SU-DHL-6 (cell line): ENCODE results near the gene ACRBP.

ENCODE experiments used
- H2AFZ ChIP-seq: fragments of 200-600 bp; sonication (generic); 2 replicates; pipeline ENCODE4 v1.6.1; 2014; ENCODE audit warnings: low read depth, mild to moderate bottlenecking, moderate library complexity, mixed read lengths, antibody characterized with exemption, low read length; ENCODE audit not compliant: severe bottlenecking
- H3F3A ChIP-seq: fragments of 200-600 bp; shearing (Covaris generic); 2 replicates; pipeline ENCODE4 v1.6.0; 2016; ENCODE audit warnings: antibody characterized with exemption, mild to moderate bottlenecking; ENCODE audit not compliant: insufficient read depth
- H3K27ac ChIP-seq: fragments of 200-600 bp; sonication (generic); 2 replicates; pipeline ENCODE4 v1.5.1; 2016; ENCODE audit warnings: low read depth, mild to moderate bottlenecking, low read length, moderate library complexity, mixed read lengths
- H3K27me3 ChIP-seq: fragments of 200-600 bp; sonication (generic), shearing (Covaris generic); 2 replicates; pipeline ENCODE4 v1.6.0; 2014; ENCODE audit warnings: mild to moderate bottlenecking, low read length
- H3K36me3 ChIP-seq: fragments of 200-600 bp; sonication (generic); 2 replicates; pipeline ENCODE4 v1.6.1; 2014; ENCODE audit warnings: mild to moderate bottlenecking, low read length, mixed read lengths
- H3K4me2 ChIP-seq: fragments of 300-600, 200-600 bp; shearing (Covaris generic), sonication (generic); 2 replicates; pipeline ENCODE4 v1.6.0; 2014; ENCODE audit warnings: low read length, low read depth, mild to moderate bottlenecking; ENCODE audit not compliant: poor library complexity, severe bottlenecking
- H3K4me3 ChIP-seq: fragments of 200-600 bp; sonication (generic); 2 replicates; pipeline ENCODE4 v1.5.1; 2014; ENCODE audit warnings: antibody characterized with exemption, low read length, mild to moderate bottlenecking, mixed read lengths; ENCODE audit not compliant: insufficient read depth, poor library complexity, severe bottlenecking
- H3K79me2 ChIP-seq: fragments of 200-600 bp; sonication (generic); 2 replicates; pipeline ENCODE4 v1.6.1; 2014; ENCODE audit warnings: mild to moderate bottlenecking, low read length, moderate library complexity; ENCODE audit not compliant: insufficient read depth
- H3K9ac ChIP-seq: fragments of 200-600 bp; sonication (generic); 2 replicates; pipeline ENCODE4 v1.7.0; 2014; ENCODE audit warnings: mild to moderate bottlenecking, low read length
- H3K9me2 ChIP-seq: fragments of 200-600 bp; sonication (generic); replicated peaks from 2 replicates; pipeline ENCODE4 v1.6.1; 2014; ENCODE audit warnings: low read length; ENCODE audit not compliant: insufficient read depth
- H3K9me3 ChIP-seq: fragments of 200-600 bp; sonication (generic); 2 replicates; pipeline ENCODE4 v1.6.1; 2014; ENCODE audit warnings: low read length, mixed read lengths; ENCODE audit not compliant: insufficient read depth
- H4K20me1 ChIP-seq: fragments of 200-600 bp; sonication (generic); 2 replicates; pipeline ENCODE4 v1.6.1; 2014; ENCODE audit warnings: low read depth, mild to moderate bottlenecking, antibody characterized with exemption, low read length, moderate library complexity, mixed read lengths
- EZH2phosphoT487 ChIP-seq: fragments of 200-600 bp; sonication (generic), shearing (Covaris generic); conservative IDR thresholded peaks from 2 replicates; pipeline ENCODE4 v1.6.1; 2018; ENCODE audit warnings: mild to moderate bottlenecking, antibody characterized with exemption, low read length, moderate library complexity, mixed read lengths
- TF ChIP-seq, protein P1 (sequence below): fragments of 200-600 bp; sonication (generic); IDR thresholded peaks from one replicate; pipeline ENCODE4 v1.5.1; 2017; ENCODE audit warnings: antibody characterized with exemption, mild to moderate bottlenecking, low read length, moderate library complexity; ENCODE audit not compliant: insufficient read depth, poor library complexity, severe bottlenecking

The ACRBP gene

DNA sequence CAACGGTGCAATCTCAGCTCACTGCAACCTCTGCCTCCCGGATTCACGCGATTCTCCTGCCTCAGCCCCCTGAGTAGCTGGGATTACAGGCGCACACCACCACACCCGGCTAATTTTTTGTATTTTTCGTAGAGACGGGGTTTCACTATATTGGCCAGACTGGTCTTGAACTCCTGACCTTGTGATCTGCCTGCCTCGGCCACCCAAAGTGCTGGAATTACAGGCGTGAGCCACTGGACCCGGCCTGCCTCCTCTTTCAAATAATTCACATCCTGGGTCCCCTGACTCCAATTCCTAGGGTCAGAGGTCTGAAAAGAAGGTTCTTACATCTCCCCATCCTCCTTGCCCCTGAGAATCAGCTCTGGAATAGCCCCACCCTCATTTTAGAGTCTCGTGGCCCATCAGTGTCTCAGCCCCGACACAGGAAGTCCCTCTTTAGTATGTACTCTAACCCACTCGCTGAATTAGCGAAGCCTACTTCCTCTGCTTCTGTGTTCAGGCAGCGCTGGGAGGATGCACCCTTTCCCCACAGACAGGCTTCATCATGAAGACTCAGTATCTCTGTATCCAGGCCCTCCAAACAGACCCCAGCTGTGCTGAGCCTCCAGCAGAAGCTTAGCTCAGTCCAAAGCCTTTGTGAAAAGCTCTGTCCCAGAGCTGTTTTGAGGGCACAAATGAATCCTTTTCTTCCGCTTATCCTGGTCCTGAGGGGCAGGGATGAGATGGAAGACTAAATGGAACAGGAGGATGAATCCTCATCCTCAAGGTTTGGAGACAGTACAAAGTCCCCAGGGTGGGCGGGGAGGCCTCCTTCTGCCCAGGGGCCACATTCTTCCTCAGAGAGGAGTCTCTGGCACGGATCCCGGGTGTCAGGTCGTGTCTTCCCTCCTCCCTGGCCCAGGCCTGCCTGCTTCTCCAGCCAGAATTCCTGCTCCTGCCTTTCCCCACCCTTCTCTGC lies 14.9 kb downstream of the ACRBP start:
- Histone ChIP-seq H3K4me2 (peak overlapping the region; percentile 79), H3K9ac (peak overlapping the region; percentile 72), H3K27ac (peak overlapping the region; percentile 91), H3K4me3 (peak overlapping the region; percentile 53), H4K20me1 (no peaks in the 10 kb centered on the region), H3F3A (peaks cover 11% of the 10 kb centered on the region), H3K9me3 (no peaks in the 10 kb centered on the region), H3K79me2 (peaks cover 9% of the 10 kb centered on the region; the same call in 1 of the 2 replicates), H3K27me3 (no peaks in the 10 kb centered on the region), H2AFZ (no peak overlapping the region), H3K9me2 (no peaks in the 10 kb centered on the region), H3K36me3 (no peaks in the 10 kb centered on the region)
- TF ChIP-seq EZH2phosphoT487: no peak
- TF ChIP-seq, protein P1, sequence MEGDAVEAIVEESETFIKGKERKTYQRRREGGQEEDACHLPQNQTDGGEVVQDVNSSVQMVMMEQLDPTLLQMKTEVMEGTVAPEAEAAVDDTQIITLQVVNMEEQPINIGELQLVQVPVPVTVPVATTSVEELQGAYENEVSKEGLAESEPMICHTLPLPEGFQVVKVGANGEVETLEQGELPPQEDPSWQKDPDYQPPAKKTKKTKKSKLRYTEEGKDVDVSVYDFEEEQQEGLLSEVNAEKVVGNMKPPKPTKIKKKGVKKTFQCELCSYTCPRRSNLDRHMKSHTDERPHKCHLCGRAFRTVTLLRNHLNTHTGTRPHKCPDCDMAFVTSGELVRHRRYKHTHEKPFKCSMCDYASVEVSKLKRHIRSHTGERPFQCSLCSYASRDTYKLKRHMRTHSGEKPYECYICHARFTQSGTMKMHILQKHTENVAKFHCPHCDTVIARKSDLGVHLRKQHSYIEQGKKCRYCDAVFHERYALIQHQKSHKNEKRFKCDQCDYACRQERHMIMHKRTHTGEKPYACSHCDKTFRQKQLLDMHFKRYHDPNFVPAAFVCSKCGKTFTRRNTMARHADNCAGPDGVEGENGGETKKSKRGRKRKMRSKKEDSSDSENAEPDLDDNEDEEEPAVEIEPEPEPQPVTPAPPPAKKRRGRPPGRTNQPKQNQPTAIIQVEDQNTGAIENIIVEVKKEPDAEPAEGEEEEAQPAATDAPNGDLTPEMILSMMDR: no peak

DNA sequence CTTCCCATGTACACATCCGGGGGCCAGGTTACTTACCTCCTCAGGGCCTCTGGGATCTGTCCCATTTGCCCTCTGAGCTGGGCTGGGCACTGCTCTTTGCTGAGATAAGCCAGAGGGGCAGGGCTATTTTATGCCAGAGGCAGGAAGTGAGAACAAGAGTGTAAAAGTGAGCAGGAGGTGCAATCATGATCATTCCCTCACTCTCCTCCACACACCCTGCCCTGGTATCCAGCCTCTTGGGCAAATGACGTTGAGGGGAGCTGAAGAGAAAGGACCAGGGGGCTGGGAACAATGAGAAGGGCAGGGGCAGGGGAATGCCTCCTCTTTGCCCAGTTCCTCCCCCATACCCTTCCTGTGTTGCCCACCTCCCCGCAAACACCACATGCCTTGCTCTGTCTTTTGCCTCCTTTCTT lies 15.7 kb downstream of the ACRBP start:
- H3K9me2 ChIP-seq: no peaks in the 10 kb centered on the region
- no peaks in the 10 kb centered on the region for H3K36me3 ChIP-seq
- H3K79me2 ChIP-seq: peaks cover 9% of the 10 kb centered on the region; the same call in 1 of the 2 replicates
- H3K27me3 ChIP-seq: no peaks in the 10 kb centered on the region
- peak overlapping the region; percentile 53 for H3K4me3 ChIP-seq
- peak overlapping the region; percentile 72 for H3K9ac ChIP-seq
- H3K9me3 ChIP-seq: no peaks in the 10 kb centered on the region
- H2AFZ ChIP-seq: no peak overlapping the region
- peak overlapping the region; percentile 91 for H3K27ac ChIP-seq
- no peaks in the 10 kb centered on the region for H4K20me1 ChIP-seq
- TF ChIP-seq, protein P1: no peak
- no peak for TF ChIP-seq EZH2phosphoT487
- peaks cover 19% of the 10 kb centered on the region for H3F3A ChIP-seq
- H3K4me2 ChIP-seq: peak overlapping the region; percentile 79

DNA sequence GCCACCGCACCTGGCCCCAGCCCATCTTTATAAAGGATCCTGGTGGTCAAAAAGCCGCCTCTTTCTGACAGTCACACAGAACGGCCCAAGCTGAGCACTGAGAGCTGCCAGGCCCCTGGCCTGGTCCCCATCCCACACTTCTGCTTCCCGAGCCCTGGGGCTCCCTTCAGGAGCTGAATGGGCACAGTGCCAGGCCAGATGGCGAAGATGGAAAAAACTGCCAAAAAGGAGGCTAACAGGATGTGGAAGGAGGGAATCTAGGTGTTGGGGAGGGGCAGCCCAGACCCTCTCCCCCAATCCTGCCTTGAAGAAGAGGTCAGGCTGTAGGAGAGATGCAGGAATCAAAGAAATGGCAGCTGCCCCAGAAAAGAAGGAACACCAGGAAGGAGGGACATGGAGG lies 16.5 kb downstream of the ACRBP start:
- Histone ChIP-seq H3K4me3 (peak overlapping the region; percentile 53), H3K79me2 (peaks cover 9% of the 10 kb centered on the region; the same call in 1 of the 2 replicates), H3K4me2 (peak overlapping the region; percentile 79)

More for the DNA sequence above, 16.5 kb downstream of the ACRBP start:
- Histone ChIP-seq H3K36me3 (no peaks in the 10 kb centered on the region), H3K9me3 (no peaks in the 10 kb centered on the region), H3K27ac (peak overlapping the region; percentile 91), H4K20me1 (no peaks in the 10 kb centered on the region), H3K27me3 (no peaks in the 10 kb centered on the region), H2AFZ (no peak overlapping the region), H3K9me2 (no peaks in the 10 kb centered on the region), H3K9ac (peak overlapping the region; percentile 72), H3F3A (peaks cover 23% of the 10 kb centered on the region)
- TF ChIP-seq, protein P1: no peak
- TF ChIP-seq EZH2phosphoT487: no peak
